HCT116 (cell line): ENCODE data around the gene CHAD. TPM values are rescaled to one million over a fixed set of nuclear protein-coding genes. Genes with fewer than 3 reads are reported as not detected.
A peak's percentile ranks its signal among the peaks of the same experiment; 100 is the strongest.

Experiments
- ATAC-seq: fragments of 200-7000 bp; cut with Tn5 transposase; 2 replicates; pipeline ENCODE4 v1.9.1; 2020; ENCODE audit warnings: mild to moderate bottlenecking, moderate library complexity
- BruUV-seq: library from RNA; stranded (reverse); fragments of 400-500 nt; replicated peaks from 2 replicates; lab custom pipeline; 2021; lab: Mats Ljungman, UMichigan
- CTCF ChIA-PET: fragments of 300-600 bp; sonication (Branson Sonifier 250); formaldehyde crosslinking; loops from one replicate; lab custom pipeline; 2021; ENCODE audit warnings: antibody characterized with exemption; lab: Charles Lee
- POLR2A ChIA-PET: fragments of 300-600, 350-600 bp; sonication (Branson Sonifier 250); formaldehyde crosslinking; loops from one replicate; lab custom pipeline; 2021; ENCODE audit warnings: antibody characterized with exemption; lab: Charles Lee
- RAD21 ChIA-PET, 2 experiments: fragments of 300-600 bp; sonication (Branson Sonifier 250); formaldehyde crosslinking; loops; one replicate each; lab custom pipeline; 2023; ENCODE audit warnings: low total read pairs in 2 of 2; ENCODE audit not compliant: uncharacterized antibody in 2 of 2, unreplicated experiment in 2 of 2, low non-redundant PET in 1 of 2; lab: Charles Lee
- DNase-seq: peaks from one replicate; pipeline ENCODE4 v3.0.0-alpha.2; 2010; ENCODE audit warnings: low read depth, low spot score
- H2AFZ ChIP-seq: fragments of 200-600 bp; shearing (Covaris generic), sonication (generic); 2 replicates; pipeline ENCODE4 v1.6.1; 2017; ENCODE audit warnings: low read depth, mixed run types, mixed read lengths, antibody characterized with exemption, low read length; ENCODE audit not compliant: poor library complexity, severe bottlenecking
- H3K27ac ChIP-seq: 2 replicates; pipeline ENCODE4 v1.5.1; 2012; ENCODE audit warnings: low read depth, low read length
- H3K27me3 ChIP-seq: fragments of 200-600 bp; sonication (generic); 2 replicates; pipeline ENCODE4 v1.6.1; 2016; ENCODE audit warnings: mixed run types, low read length, mixed read lengths; ENCODE audit not compliant: insufficient read depth
- H3K36me3 ChIP-seq, 2 experiments: fragments of 200-500 bp in 1 of 2; fragments of 200-600 bp in 1 of 2; sonication (Bioruptor generic) in 1 of 2; sonication (generic) in 1 of 2; 2 replicates each; pipeline versions ENCODE4 v1.5.1 to v1.6.1; 2014 to 2016; ENCODE audit warnings: low read length in 2 of 2, inconsistent platforms in 1 of 2, mixed read lengths in 1 of 2, mixed run types in 1 of 2; ENCODE audit not compliant: insufficient read depth in 2 of 2, control insufficient read depth in 1 of 2
- H3K4me1 ChIP-seq, 2 experiments: fragments of 200-600 bp in 1 of 2; sonication (generic) in 1 of 2; 2 replicates each; pipeline versions ENCODE4 v1.5.1 to v1.6.1; 2012 to 2017; ENCODE audit warnings: low read length in 2 of 2, inconsistent platforms in 1 of 2, mild to moderate bottlenecking in 1 of 2, mixed read lengths in 1 of 2, mixed run types in 1 of 2, moderate library complexity in 1 of 2; ENCODE audit not compliant: insufficient read depth in 2 of 2, control insufficient read depth in 1 of 2
- H3K4me2 ChIP-seq: fragments of 200-600 bp; sonication (generic); 2 replicates; pipeline ENCODE4 v1.6.1; 2017; ENCODE audit warnings: mixed run types, low read length, mixed read lengths
- H3K4me3 ChIP-seq, 2 experiments: fragments of 200-600 bp in 1 of 2; sonication (generic) in 1 of 2; replicated peaks in 1 of 2; 2 replicates each; pipeline ENCODE4 v1.5.1; 2011 to 2016; ENCODE audit warnings: low read length in 2 of 2, control low read depth in 1 of 2, low read depth in 1 of 2, mild to moderate bottlenecking in 1 of 2, mixed read lengths in 1 of 2, mixed run types in 1 of 2
- H3K79me2 ChIP-seq: fragments of 200-600 bp; sonication (generic); 2 replicates; pipeline ENCODE4 v1.6.1; 2017; ENCODE audit warnings: mild to moderate bottlenecking, mixed run types, low read length, moderate library complexity, mixed read lengths; ENCODE audit not compliant: insufficient read depth
- H3K9ac ChIP-seq: fragments of 200-600 bp; sonication (generic); 2 replicates; pipeline ENCODE4 v1.6.1; 2016; ENCODE audit warnings: low read length, mixed read lengths
- H3K9me2 ChIP-seq: fragments of 200-600 bp; sonication (generic), shearing (Covaris generic); 2 replicates; pipeline ENCODE4 v1.6.1; 2017; ENCODE audit warnings: mixed run types, mild to moderate bottlenecking, moderate library complexity; ENCODE audit not compliant: insufficient read depth
- H3K9me3 ChIP-seq, 2 experiments: fragments of 200-500 bp in 1 of 2; fragments of 200-600 bp in 1 of 2; sonication (Bioruptor generic) in 1 of 2; sonication (generic) in 1 of 2; 2 replicates each; pipeline ENCODE4 v1.6.1; 2014 to 2017; ENCODE audit warnings: low read length in 2 of 2, mixed read lengths in 2 of 2, inconsistent platforms in 1 of 2, low read depth in 1 of 2, mild to moderate bottlenecking in 1 of 2, mixed run types in 1 of 2, moderate library complexity in 1 of 2; ENCODE audit not compliant: control insufficient read depth in 1 of 2, insufficient read depth in 1 of 2
- H4K20me1 ChIP-seq: fragments of 200-600 bp; sonication (generic), shearing (Covaris generic); 2 replicates; pipeline ENCODE4 v1.6.1; 2017; ENCODE audit warnings: mixed run types, mild to moderate bottlenecking, moderate library complexity; ENCODE audit not compliant: insufficient read depth
- CBX3 ChIP-seq: IDR thresholded peaks from 2 replicates; pipeline ENCODE4 v1.6.1; 2012; ENCODE audit warnings: low read depth
- ELF1 ChIP-seq: IDR thresholded peaks from 2 replicates; pipeline ENCODE4 v1.6.1; 2012; ENCODE audit warnings: low read depth, borderline replicate concordance
- EZH2 ChIP-seq: fragments of 200-600 bp; sonication (generic); IDR thresholded peaks from 2 replicates; pipeline ENCODE4 v1.6.1; 2017; ENCODE audit warnings: antibody characterized with exemption, mixed run types
- EZH2phosphoT487 ChIP-seq: fragments of 200-600 bp; IDR thresholded peaks from 2 replicates; pipeline ENCODE4 v1.6.1; 2018; ENCODE audit warnings: antibody characterized with exemption, borderline replicate concordance
- MAX ChIP-seq: IDR thresholded peaks from 2 replicates; pipeline ENCODE4 v1.6.1; 2012
- POLR2A ChIP-seq: IDR thresholded peaks from 2 replicates; pipeline ENCODE4 v1.7.0; 2011; ENCODE audit warnings: borderline replicate concordance; ENCODE audit not compliant: insufficient read depth, insufficient read length; ENCODE audit errors: extremely low read depth
- POLR2AphosphoS5 ChIP-seq: IDR thresholded peaks from 2 replicates; pipeline ENCODE4 v1.6.1; 2011; ENCODE audit warnings: mild to moderate bottlenecking, low read depth, low read length, moderate library complexity
- RAD21 ChIP-seq: IDR thresholded peaks from 2 replicates; pipeline ENCODE4 v1.6.1; 2012; ENCODE audit warnings: low read depth, mild to moderate bottlenecking
- SIN3A ChIP-seq: IDR thresholded peaks from 2 replicates; pipeline ENCODE4 v1.6.1; 2012; ENCODE audit warnings: low read depth
- ZBTB33 ChIP-seq: IDR thresholded peaks from 2 replicates; pipeline ENCODE4 v1.6.1; 2011; ENCODE audit warnings: mild to moderate bottlenecking, low read length, moderate library complexity; ENCODE audit not compliant: insufficient replicate concordance; ENCODE audit errors: extremely low read depth
- ZFX ChIP-seq: fragments of 450-650 bp; IDR thresholded peaks from 2 replicates; pipeline ENCODE4 v1.6.1; 2017
- ZNF274 ChIP-seq: fragments of 200-500 bp; sonication (Bioruptor generic); IDR thresholded peaks from 2 replicates; pipeline ENCODE4 v1.6.1; 2014; ENCODE audit warnings: mild to moderate bottlenecking, low read depth, low read length, inconsistent platforms
- intact Hi-C: fragments of 100-400 bp; cut with micrococcal nuclease; formaldehyde crosslinking; loops from 2 replicates; pipeline ENCODE4 v1.10.0; 2022
- total RNA-seq: library from RNA; stranded (reverse); gene quantifications from one replicate; pipeline ENCODE4 v1.2.1, GENCODE V29; 2021; ENCODE audit not compliant: unreplicated experiment
- TF ChIP-seq, protein P1 (sequence below): IDR thresholded peaks from 2 replicates; pipeline ENCODE4 v1.6.1; 2012; ENCODE audit warnings: low read depth
- TF ChIP-seq, protein P2 (sequence below), 3 experiments: fragments of 200-600 bp in 1 of 3; sonication (generic) in 1 of 3; IDR thresholded peaks in 2 of 3; conservative IDR thresholded peaks in 1 of 3; 2 replicates each; pipeline ENCODE4 v1.5.1; 2012 to 2017; ENCODE audit warnings: low read depth in 2 of 3, low read length in 2 of 3, antibody characterized with exemption in 1 of 3, borderline replicate concordance in 1 of 3, control low read depth in 1 of 3, mild to moderate bottlenecking in 1 of 3, mixed read lengths in 1 of 3, mixed run types in 1 of 3, moderate library complexity in 1 of 3; ENCODE audit not compliant: insufficient read depth in 1 of 3

CHAD gene
- total RNA-seq, 1 experiment from 2014 or later = not detected

GRCh38 chr17:50467114-50467854 lies 1.4 kb downstream of the CHAD start (continued):
- TF ChIP-seq, protein P1, sequence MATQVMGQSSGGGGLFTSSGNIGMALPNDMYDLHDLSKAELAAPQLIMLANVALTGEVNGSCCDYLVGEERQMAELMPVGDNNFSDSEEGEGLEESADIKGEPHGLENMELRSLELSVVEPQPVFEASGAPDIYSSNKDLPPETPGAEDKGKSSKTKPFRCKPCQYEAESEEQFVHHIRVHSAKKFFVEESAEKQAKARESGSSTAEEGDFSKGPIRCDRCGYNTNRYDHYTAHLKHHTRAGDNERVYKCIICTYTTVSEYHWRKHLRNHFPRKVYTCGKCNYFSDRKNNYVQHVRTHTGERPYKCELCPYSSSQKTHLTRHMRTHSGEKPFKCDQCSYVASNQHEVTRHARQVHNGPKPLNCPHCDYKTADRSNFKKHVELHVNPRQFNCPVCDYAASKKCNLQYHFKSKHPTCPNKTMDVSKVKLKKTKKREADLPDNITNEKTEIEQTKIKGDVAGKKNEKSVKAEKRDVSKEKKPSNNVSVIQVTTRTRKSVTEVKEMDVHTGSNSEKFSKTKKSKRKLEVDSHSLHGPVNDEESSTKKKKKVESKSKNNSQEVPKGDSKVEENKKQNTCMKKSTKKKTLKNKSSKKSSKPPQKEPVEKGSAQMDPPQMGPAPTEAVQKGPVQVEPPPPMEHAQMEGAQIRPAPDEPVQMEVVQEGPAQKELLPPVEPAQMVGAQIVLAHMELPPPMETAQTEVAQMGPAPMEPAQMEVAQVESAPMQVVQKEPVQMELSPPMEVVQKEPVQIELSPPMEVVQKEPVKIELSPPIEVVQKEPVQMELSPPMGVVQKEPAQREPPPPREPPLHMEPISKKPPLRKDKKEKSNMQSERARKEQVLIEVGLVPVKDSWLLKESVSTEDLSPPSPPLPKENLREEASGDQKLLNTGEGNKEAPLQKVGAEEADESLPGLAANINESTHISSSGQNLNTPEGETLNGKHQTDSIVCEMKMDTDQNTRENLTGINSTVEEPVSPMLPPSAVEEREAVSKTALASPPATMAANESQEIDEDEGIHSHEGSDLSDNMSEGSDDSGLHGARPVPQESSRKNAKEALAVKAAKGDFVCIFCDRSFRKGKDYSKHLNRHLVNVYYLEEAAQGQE = no peak
- TF ChIP-seq MAX = no peak
- no peak for TF ChIP-seq EZH2

GRCh38 chr17:50466371-50467113 lies 2.1 kb downstream of the CHAD start:
- Histone ChIP-seq H3K9me3 (no peaks in the 10 kb centered on the region), H3K27ac (no peak overlapping the region; the same call in 1 of the 2 replicates), H3K27me3 (no peaks in the 10 kb centered on the region), H4K20me1 (no peaks in the 10 kb centered on the region), H3K4me2 (no peak overlapping the region), H3K36me3 (no peaks in the 10 kb centered on the region), H2AFZ (no peak overlapping the region), H3K4me3 (no peak overlapping the region), H3K79me2 (no peaks in the 10 kb centered on the region), H3K9ac (no peak overlapping the region), H3K4me1 (peaks cover 4 to 16% of the 10 kb centered on the region in 2 experiments; a peak in 2 of 4 replicates), H3K9me2 (no peaks in the 10 kb centered on the region)
- RAD21 ChIA-PET = no interaction called here
- TF ChIP-seq ELF1 = no peak
- TF ChIP-seq EZH2phosphoT487 = no peak
- TF ChIP-seq RAD21 = no peak
- TF ChIP-seq, protein P2, sequence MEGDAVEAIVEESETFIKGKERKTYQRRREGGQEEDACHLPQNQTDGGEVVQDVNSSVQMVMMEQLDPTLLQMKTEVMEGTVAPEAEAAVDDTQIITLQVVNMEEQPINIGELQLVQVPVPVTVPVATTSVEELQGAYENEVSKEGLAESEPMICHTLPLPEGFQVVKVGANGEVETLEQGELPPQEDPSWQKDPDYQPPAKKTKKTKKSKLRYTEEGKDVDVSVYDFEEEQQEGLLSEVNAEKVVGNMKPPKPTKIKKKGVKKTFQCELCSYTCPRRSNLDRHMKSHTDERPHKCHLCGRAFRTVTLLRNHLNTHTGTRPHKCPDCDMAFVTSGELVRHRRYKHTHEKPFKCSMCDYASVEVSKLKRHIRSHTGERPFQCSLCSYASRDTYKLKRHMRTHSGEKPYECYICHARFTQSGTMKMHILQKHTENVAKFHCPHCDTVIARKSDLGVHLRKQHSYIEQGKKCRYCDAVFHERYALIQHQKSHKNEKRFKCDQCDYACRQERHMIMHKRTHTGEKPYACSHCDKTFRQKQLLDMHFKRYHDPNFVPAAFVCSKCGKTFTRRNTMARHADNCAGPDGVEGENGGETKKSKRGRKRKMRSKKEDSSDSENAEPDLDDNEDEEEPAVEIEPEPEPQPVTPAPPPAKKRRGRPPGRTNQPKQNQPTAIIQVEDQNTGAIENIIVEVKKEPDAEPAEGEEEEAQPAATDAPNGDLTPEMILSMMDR (IDR thresholded peaks at IDR 0.05 in 2 of 3, conservative IDR thresholded peaks at IDR 0.05 in 1 of 3; ENCODE audit: borderline replicate concordance in 1 of 3, insufficient read depth in 1 of 3, low read depth in 2 of 3, low read length in 2 of 3) = no peak
- TF ChIP-seq ZFX = no peak
- TF ChIP-seq POLR2A = no peak
- no peak for TF ChIP-seq SIN3A
- TF ChIP-seq ZNF274 = no peak
- TF ChIP-seq CBX3 = no peak
- TF ChIP-seq EZH2 = no peak
- no peak for TF ChIP-seq ZBTB33
- TF ChIP-seq POLR2AphosphoS5 = no peak
- no peak for DNase-seq
- BruUV-seq = no TSS peak
- CTCF ChIA-PET = no interaction called here
- ATAC-seq = peak; percentile 16; the same call in 1 of the 2 replicates
- intact Hi-C loops = no loop called here
- POLR2A ChIA-PET = interaction anchor here (0.6 kb wide), 1 partner anchor 38 kb away, joined by 3 read pairs; no protein-coding TSS in a partner anchor
